Esophagus squamous epithelium (tissue), 5 donors: Measurements from ENCODE around the gene CFAP74. TPM values are rescaled to one million over a fixed set of nuclear protein-coding genes. Genes with fewer than 3 reads are reported as not detected.

ENCODE experiments used
- DNase-seq: peaks from one replicate; lab custom pipeline; 2025; lab: John Stamatoyannopoulos, UW
- H3K27ac ChIP-seq, 4 donors: fragments of 200-600 bp; sonication (generic); one replicate each; pipeline ENCODE4 v1.5.1; 2016 to 2019; ENCODE audit warnings: mild to moderate bottlenecking in 1 of 4
- H3K27me3 ChIP-seq, 4 donors: fragments of 200-600 bp; sonication (generic); 1 replicate in 3 of 4; 2 replicates in 1 of 4; pipeline versions ENCODE4 v1.5.1 to v1.6.0; 2017 to 2021; ENCODE audit warnings: antibody characterized with exemption in 1 of 4
- H3K36me3 ChIP-seq, 3 donors: fragments of 200-600 bp; sonication (generic); one replicate each; pipeline ENCODE4 v1.5.1; 2016 to 2019
- H3K4me1 ChIP-seq, 3 donors: fragments of 200-600 bp; sonication (generic); one replicate each; pipeline ENCODE4 v1.5.1; 2017 to 2019
- H3K4me3 ChIP-seq, 4 donors: fragments of 200-600 bp; sonication (generic); 1 replicate in 3 of 4; 2 replicates in 1 of 4; pipeline ENCODE4 v1.5.1; 2016 to 2019; ENCODE audit warnings: mild to moderate bottlenecking in 2 of 4, moderate library complexity in 1 of 4
- H3K9me3 ChIP-seq, 3 donors: fragments of 200-600 bp; sonication (generic); one replicate each; pipeline ENCODE4 v1.5.1; 2016 to 2019
- POLR2A ChIP-seq, 4 donors: fragments of 450-650 bp; IDR thresholded peaks; one replicate each; pipeline ENCODE4 v1.6.1; 2017; ENCODE audit warnings: antibody characterized with exemption in 4 of 4, mild to moderate bottlenecking in 4 of 4, moderate library complexity in 3 of 4
- WGBS, 2 donors: methylation state at CpG; one replicate each; pipeline ENCODE4 v1.1.5; 2018; 5-methylcytosine and 5-hydroxymethylcytosine counted together
- intact Hi-C: fragments of 100-400 bp; cut with DNase I; formaldehyde crosslinking; loops from one replicate; pipeline ENCODE4 v1.15.0; 2022
- total RNA-seq, 4 donors: library from RNA; depleted of rRNA; stranded (reverse); fragments of >200 nt; gene quantifications; one replicate each; pipeline ENCODE4 v1.1.0, GENCODE V29; 2016
- TF ChIP-seq, protein P1 (sequence below), 6 experiments: fragments of 450-650 bp in 4 of 6; fragments of 200-600 bp in 2 of 6; sonication (generic) in 2 of 6; IDR thresholded peaks; one replicate each; pipeline ENCODE4 v1.5.1; 2016 to 2019; ENCODE audit warnings: antibody characterized with exemption in 6 of 6, mild to moderate bottlenecking in 4 of 6, moderate library complexity in 4 of 6
- donor health status: DM: yes; HTN: yes; CAD: no.

Gene CFAP74, protein sequence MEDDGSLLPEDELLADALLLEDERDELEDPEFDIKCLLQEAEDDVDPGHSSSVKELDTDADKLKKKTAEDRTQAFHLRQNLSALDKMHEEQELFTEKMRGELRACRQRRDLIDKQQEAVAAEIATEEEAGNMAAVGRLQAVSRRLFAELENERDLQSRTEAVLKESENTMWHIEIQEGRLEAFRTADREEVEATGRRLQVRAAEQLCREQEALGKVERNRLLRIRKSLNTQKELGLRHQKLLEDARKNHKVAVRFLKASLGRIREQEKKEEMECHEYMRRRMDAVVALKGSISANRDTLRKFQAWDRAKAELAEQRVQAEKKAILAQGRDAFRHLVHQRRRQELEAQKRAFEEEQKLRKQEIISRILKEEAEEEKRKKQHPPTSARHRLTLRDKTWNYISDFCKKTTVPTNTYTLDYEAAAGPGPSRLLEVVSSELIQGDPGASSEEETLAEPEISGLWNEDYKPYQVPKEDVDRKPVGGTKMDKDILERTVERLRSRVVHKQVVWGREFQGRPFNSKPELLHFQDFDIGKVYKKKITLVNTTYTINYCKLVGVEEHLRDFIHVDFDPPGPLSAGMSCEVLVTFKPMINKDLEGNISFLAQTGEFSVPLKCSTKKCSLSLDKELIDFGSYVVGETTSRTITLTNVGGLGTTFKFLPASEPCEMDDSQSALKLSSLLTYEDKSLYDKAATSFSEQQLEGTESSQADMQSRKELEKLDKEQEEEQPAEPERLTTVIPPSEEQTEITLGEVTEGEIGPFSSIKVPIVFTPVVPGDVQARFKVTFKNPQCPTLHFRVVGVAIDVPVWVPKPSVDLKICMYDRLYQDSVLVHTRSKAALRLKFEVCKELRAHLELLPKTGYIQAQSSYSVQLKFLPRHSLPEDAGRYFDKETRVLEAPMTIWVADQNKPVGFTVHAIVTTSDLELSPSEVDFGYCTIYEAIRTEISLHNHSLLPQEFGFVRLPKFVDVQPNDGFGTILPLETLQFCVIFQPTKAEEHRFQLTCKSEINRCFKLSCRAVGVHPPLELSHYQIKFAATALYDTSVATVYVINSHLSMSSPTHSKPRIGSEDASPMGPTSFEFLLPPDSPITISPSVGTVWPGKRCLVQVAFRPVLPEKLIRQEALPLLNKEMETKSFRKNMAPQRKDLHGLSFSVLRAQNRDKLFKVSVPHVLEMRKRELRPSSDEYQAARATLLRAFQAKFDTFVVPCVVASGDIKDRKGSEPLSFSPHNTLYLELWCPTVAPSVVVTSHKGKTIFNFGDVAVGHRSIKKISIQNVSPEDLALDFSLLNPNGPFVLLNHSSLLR (N-terminal part only)
- not detected for total RNA-seq

GRCh38 chr1:2003541-2004131 is at the start of gene CFAP74:
CFAP74 (minus strand) TSS chr1:2003786; CDS start chr1:1990956, 12,830 bp downstream.
- peaks cover 0 to 14% (median 3%) of the 10 kb centered on the region in 3 donors for H3K4me1 ChIP-seq
- DNase-seq, result no peak
- TF ChIP-seq, protein P1, sequence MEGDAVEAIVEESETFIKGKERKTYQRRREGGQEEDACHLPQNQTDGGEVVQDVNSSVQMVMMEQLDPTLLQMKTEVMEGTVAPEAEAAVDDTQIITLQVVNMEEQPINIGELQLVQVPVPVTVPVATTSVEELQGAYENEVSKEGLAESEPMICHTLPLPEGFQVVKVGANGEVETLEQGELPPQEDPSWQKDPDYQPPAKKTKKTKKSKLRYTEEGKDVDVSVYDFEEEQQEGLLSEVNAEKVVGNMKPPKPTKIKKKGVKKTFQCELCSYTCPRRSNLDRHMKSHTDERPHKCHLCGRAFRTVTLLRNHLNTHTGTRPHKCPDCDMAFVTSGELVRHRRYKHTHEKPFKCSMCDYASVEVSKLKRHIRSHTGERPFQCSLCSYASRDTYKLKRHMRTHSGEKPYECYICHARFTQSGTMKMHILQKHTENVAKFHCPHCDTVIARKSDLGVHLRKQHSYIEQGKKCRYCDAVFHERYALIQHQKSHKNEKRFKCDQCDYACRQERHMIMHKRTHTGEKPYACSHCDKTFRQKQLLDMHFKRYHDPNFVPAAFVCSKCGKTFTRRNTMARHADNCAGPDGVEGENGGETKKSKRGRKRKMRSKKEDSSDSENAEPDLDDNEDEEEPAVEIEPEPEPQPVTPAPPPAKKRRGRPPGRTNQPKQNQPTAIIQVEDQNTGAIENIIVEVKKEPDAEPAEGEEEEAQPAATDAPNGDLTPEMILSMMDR (IDR thresholded peaks at IDR 0.05), result no peak
- no peak for TF ChIP-seq POLR2A (IDR thresholded peaks at IDR 0.05)

GRCh38 chr1:2053217-2053616 is 49.6 kb upstream of the CFAP74 start:
- no peak for DNase-seq
- Histone ChIP-seq H3K4me1 (peaks cover 7 to 45% (median 8%) of the 10 kb centered on the region in 3 donors), H3K27me3 (peaks cover 0 to 39% (median 2%) of the 10 kb centered on the region in 4 donors), H3K36me3 (peaks cover 0 to 26% (median 0%) of the 10 kb centered on the region in 3 donors), H3K4me3 (no peak overlapping the region), H3K27ac (no peak overlapping the region), H3K9me3 (no peaks in the 10 kb centered on the region)
- TF ChIP-seq, protein P1 (IDR thresholded peaks at IDR 0.05), result no peak
- no peak for TF ChIP-seq POLR2A (IDR thresholded peaks at IDR 0.05)
- 62 to 76% methylated on average over 4 to 15 of the region's 17 CpGs for WGBS, 2 donors
- intact Hi-C loops, result no loop called here

More at GRCh38 chr1:2003541-2004131, at the start of gene CFAP74:
- intact Hi-C loops, result no loop called here
- no peak within 1 kb of the TSS for H3K27ac ChIP-seq
- H3K27me3 ChIP-seq, result peaks cover 0 to 94% (median 6%) of the 10 kb centered on the region in 4 donors
- H3K4me3 ChIP-seq, result peak within 1 kb of the TSS in 1 of 4 donors; percentile 44
- H3K36me3 ChIP-seq, result no peaks in the 10 kb centered on the region
- no peaks in the 10 kb centered on the region for H3K9me3 ChIP-seq
- WGBS, 2 donors, result 0 to 9% methylated on average over 7 to 8 of the region's 49 CpGs

DNA sequence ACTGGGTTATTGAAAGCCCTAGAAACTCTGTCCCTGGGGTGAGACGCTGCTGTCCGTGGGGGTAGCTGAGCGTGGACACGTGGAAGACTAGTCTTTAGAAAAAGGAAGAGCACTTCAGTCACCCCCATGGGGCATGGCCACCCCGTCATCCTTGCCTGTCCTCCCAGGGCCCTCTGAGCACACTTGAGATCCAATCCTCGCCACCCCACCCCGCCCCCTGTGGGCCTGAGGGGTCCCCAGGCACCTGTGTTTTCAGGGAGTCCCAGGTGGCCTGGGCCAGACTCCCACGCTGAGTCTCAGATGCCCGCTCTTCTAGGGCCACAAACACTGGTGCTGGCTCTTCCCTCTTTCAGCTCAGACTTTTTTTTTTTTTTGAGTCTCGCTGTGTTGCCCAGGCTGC is 49.2 kb upstream of the CFAP74 start:
- peaks cover 0 to 25% (median 0%) of the 10 kb centered on the region in 3 donors for H3K36me3 ChIP-seq
- H3K27ac ChIP-seq, result no peak overlapping the region
- no peak overlapping the region for H3K4me3 ChIP-seq
- H3K4me1 ChIP-seq, result peaks cover 7 to 49% (median 8%) of the 10 kb centered on the region in 3 donors
- intact Hi-C loops, result no loop called here
- H3K9me3 ChIP-seq, result no peaks in the 10 kb centered on the region
- 67 to 91% methylated on average over 3 to 8 of the region's 10 CpGs for WGBS, 2 donors
- TF ChIP-seq, protein P1 (IDR thresholded peaks at IDR 0.05), result no peak
- TF ChIP-seq POLR2A (IDR thresholded peaks at IDR 0.05), result no peak
- H3K27me3 ChIP-seq, result peaks cover 0 to 43% (median 2%) of the 10 kb centered on the region in 4 donors
- no peak for DNase-seq

- TF ChIP-seq POLR2A (IDR thresholded peaks at IDR 0.05), result no peak
- TF ChIP-seq, protein P1 (IDR thresholded peaks at IDR 0.05), result no peak
- WGBS, 2 donors, result 60 to 76% methylated on average over 10 to 11 of the region's 16 CpGs
- Histone ChIP-seq H3K27ac (no peak overlapping the region), H3K4me3 (peak overlapping the region in 3 of 4 donors; percentile 66 to 77 (median 71)), H3K4me1 (peaks cover 7 to 49% (median 8%) of the 10 kb centered on the region in 3 donors), H3K27me3 (peaks cover 0 to 49% (median 2%) of the 10 kb centered on the region in 4 donors), H3K36me3 (peaks cover 0 to 19% (median 0%) of the 10 kb centered on the region in 3 donors), H3K9me3 (no peaks in the 10 kb centered on the region)
- DNase-seq, result no peak
- intact Hi-C loops, result no loop called here
Measured at GRCh38 chr1:2052054-2052679, 48.6 kb upstream of the CFAP74 start.
